NB4 (cell line): ENCODE data around the gene YES1.

ENCODE experiments used
- DNase-seq: peaks from one replicate; pipeline ENCODE4 v3.0.0; 2010; ENCODE audit warnings: low read depth
- H3K4me3 ChIP-seq: one replicate; pipeline ENCODE4 v1.5.1; 2011; ENCODE audit warnings: mild to moderate bottlenecking, low read depth, low read length, moderate library complexity
- CTCF ChIP-seq: IDR thresholded peaks from one replicate; pipeline ENCODE4 v1.5.1; 2012; ENCODE audit warnings: low read depth, low read length
- MAX ChIP-seq: IDR thresholded peaks from 2 replicates; pipeline ENCODE4 v1.6.1; 2011; ENCODE audit warnings: low read depth, low read length
- MYC ChIP-seq: IDR thresholded peaks from 2 replicates; pipeline ENCODE4 v1.6.1; 2011; ENCODE audit warnings: low read depth, low read length
- POLR2A ChIP-seq: IDR thresholded peaks from 2 replicates; pipeline ENCODE4 v1.6.1; 2011; ENCODE audit warnings: mild to moderate bottlenecking; ENCODE audit not compliant: insufficient read length; ENCODE audit errors: extremely low read depth

The YES1 gene

GRCh38 chr18:706405-706804, 105.6 kb downstream of the YES1 start:
- no peak for TF ChIP-seq CTCF
- TF ChIP-seq MYC, result no peak
- no peak for TF ChIP-seq POLR2A
- no peak for TF ChIP-seq MAX
- H3K4me3 ChIP-seq, result no peak overlapping the region
- DNase-seq, result no peak

- no peak overlapping the region for H3K4me3 ChIP-seq
- DNase-seq, result peak; percentile 18
- TF ChIP-seq CTCF (no peak), MAX (no peak), POLR2A (no peak), MYC (no peak)
These were observed 108.7 kb downstream of the YES1 start for GRCh38 chr18:703213-703967.

GRCh38 chr18:697800-698199, 114.2 kb downstream of the YES1 start:
- no peak overlapping the region for H3K4me3 ChIP-seq
- DNase-seq, result no peak
- TF ChIP-seq MYC (no peak), POLR2A (no peak), MAX (no peak), CTCF (no peak)

GRCh38 chr18:697012-697411, 115.0 kb downstream of the YES1 start:
- no peak overlapping the region for H3K4me3 ChIP-seq
- DNase-seq, result no peak
- TF ChIP-seq POLR2A (no peak), MYC (no peak), MAX (no peak), CTCF (no peak)

GRCh38 chr18:693466-694187, 118.4 kb downstream of the YES1 start:
- TF ChIP-seq CTCF (no peak), MYC (no peak)
- H3K4me3 ChIP-seq, result no peak overlapping the region
- DNase-seq, result no peak
